HepG2 (cell line): Measurements from ENCODE around the gene EGFR. TPM values are rescaled to one million over a fixed set of nuclear protein-coding genes. Genes with fewer than 3 reads are reported as not detected.
A peak's percentile ranks its signal among the peaks of the same experiment; 100 is the strongest.

Experiments used
- CBX1 ChIP-seq: IDR thresholded peaks from one replicate; pipeline ENCODE4 v1.6.1; 2016; ENCODE audit warnings: antibody characterized with exemption, low read depth
- GZF1 ChIP-seq: sonication (generic); formaldehyde crosslinking; IDR thresholded peaks from 2 replicates; pipeline ENCODE4 v1.5.1; 2020; ENCODE audit warnings: mild to moderate bottlenecking, missing genetic modification reagents
- NCOA2 ChIP-seq: sonication (generic); formaldehyde crosslinking; IDR thresholded peaks from 2 replicates; pipeline ENCODE4 v1.8.0; 2022; ENCODE audit warnings: inconsistent platforms
- PRDM4 ChIP-seq: sonication (generic); formaldehyde crosslinking; IDR thresholded peaks from 2 replicates; pipeline ENCODE4 v1.9.0; 2021; ENCODE audit warnings: missing genetic modification reagents, borderline replicate concordance
- RFX5 ChIP-seq: IDR thresholded peaks from 2 replicates; pipeline ENCODE4 v1.6.1; 2011; ENCODE audit warnings: low read depth, low read length, improper control_type of control experiment
- SMARCE1 ChIP-seq: fragments of 450-650 bp; IDR thresholded peaks from 2 replicates; pipeline ENCODE4 v1.6.1; 2017; ENCODE audit warnings: borderline replicate concordance
- SUZ12 ChIP-seq: fragments of 150-350 bp; IDR thresholded peaks from 2 replicates; pipeline ENCODE4 v1.6.1; 2014; ENCODE audit warnings: low read depth, low read length
- ZBTB10 ChIP-seq: sonication (generic); formaldehyde crosslinking; IDR thresholded peaks from 2 replicates; pipeline ENCODE4 v1.4.0; 2020; ENCODE audit warnings: missing genetic modification reagents, borderline replicate concordance
- ZBTB25 ChIP-seq: IDR thresholded peaks from 2 replicates; pipeline ENCODE4 v1.6.1; 2018; ENCODE audit warnings: missing genetic modification reagents
- ZHX2 ChIP-seq, 2 experiments: sonication (generic) in 1 of 2; formaldehyde crosslinking in 1 of 2; IDR thresholded peaks; 2 replicates each; pipeline versions ENCODE4 v1.6.1 to v1.9.0; 2014 to 2022; ENCODE audit warnings: antibody characterized with exemption in 1 of 2, borderline replicate concordance in 1 of 2, inconsistent platforms in 1 of 2, low read depth in 1 of 2, missing genetic modification reagents in 1 of 2
- ZNF207 ChIP-seq: fragments of 450-650 bp; IDR thresholded peaks from 2 replicates; pipeline ENCODE4 v1.6.1; 2016; ENCODE audit warnings: antibody characterized with exemption, borderline replicate concordance
- ZNF292 ChIP-seq: sonication (generic); formaldehyde crosslinking; IDR thresholded peaks from 2 replicates; pipeline ENCODE4 v1.8.1; 2022; ENCODE audit warnings: mild to moderate bottlenecking, low read depth, missing genetic modification reagents, borderline replicate concordance
- ZNF414 ChIP-seq: sonication (generic); formaldehyde crosslinking; IDR thresholded peaks from 2 replicates; pipeline ENCODE4 v1.5.0; 2020; ENCODE audit warnings: missing genetic modification reagents
- ZNF564 ChIP-seq: sonication (generic); formaldehyde crosslinking; IDR thresholded peaks from 2 replicates; pipeline ENCODE4 v1.8.1; 2023; ENCODE audit warnings: mild to moderate bottlenecking, missing genetic modification reagents
- ZNF781 ChIP-seq: sonication (generic); formaldehyde crosslinking; IDR thresholded peaks from 2 replicates; pipeline ENCODE4 v1.5.1; 2020; ENCODE audit warnings: borderline replicate concordance, mild to moderate bottlenecking, missing genetic modification reagents; ENCODE audit errors: not compliant biosample characterization
- polyA plus RNA-seq, 8 experiments: library from polyadenylated mRNA; depleted of rRNA in 3 of 8; stranded (reverse) in 7 of 8; unstranded in 1 of 8; fragments of >200 nt; fragmentation: Illumina TruSeq in 4 of 8; extraction: Trizol in 4 of 8; gene quantifications; 2 replicates each; pipeline versions ENCODE4 v1.2.1 to v1.2.3, GENCODE V29; 2011 to 2016; ENCODE audit warnings: low read depth in 4 of 8, missing spikeins in 1 of 8, mixed read lengths in 1 of 8; ENCODE audit not compliant: insufficient read depth in 1 of 8
- total RNA-seq, 5 experiments: library from RNA; depleted of rRNA; stranded (reverse); fragments of >200 nt; fragmentation: Illumina TruSeq; extraction: Trizol; gene quantifications; 2 replicates each; pipeline ENCODE4 v1.2.3, GENCODE V29; 2016; ENCODE audit warnings: low read depth in 1 of 5

The EGFR gene
- total and polyA plus RNA-seq, 2 of the 13 experiments (the other 11 are each of a cell fraction or from before 2014, with no cell fraction given), result 7.0 to 10.0 TPM

GRCh38 chr7:55177589-55178261 is 158.9 kb downstream of the EGFR start (continued):
- TF ChIP-seq ZHX2 (IDR thresholded peaks at IDR 0.05; ENCODE audit: low read depth) (peak; percentile 52; the same call in 1 of the 2 replicates), ZHX2 (CRISPR knock-in tag; IDR thresholded peaks at IDR 0.05; ENCODE audit: borderline replicate concordance) (no peak), PRDM4 (CRISPR knock-in tag) (no peak), SMARCE1 (no peak), ZNF781 (CRISPR knock-in tag) (peak; percentile 19), CBX1 (no peak), SUZ12 (no peak), ZNF414 (CRISPR knock-in tag) (peak; percentile 98), ZNF207 (no peak), ZBTB10 (CRISPR knock-in tag) (0 out of 2 replicates have a peak, but pooled peaks have one; percentile 42), ZBTB25 (no peak), RFX5 (no peak), ZNF564 (CRISPR knock-in tag) (peak; percentile 85), NCOA2 (CRISPR knock-in tag) (peak; percentile 82), ZNF292 (CRISPR knock-in tag) (peak; percentile 62; the same call in 1 of the 2 replicates), GZF1 (CRISPR knock-in tag) (peak; percentile 50; the same call in 1 of the 2 replicates)
